OCI-LY1 (cell line): ENCODE data around the gene BHLHE40.

Experiments used
- CTCF ChIP-seq: fragments of 200-600 bp; sonication (generic), shearing (Covaris generic); IDR thresholded peaks from 2 replicates; pipeline ENCODE4 v1.5.1; 2017; ENCODE audit warnings: mild to moderate bottlenecking, antibody characterized with exemption, low read length, moderate library complexity, mixed read lengths
- EZH2 ChIP-seq: fragments of 200-600 bp; sonication (generic), shearing (Covaris generic); IDR thresholded peaks from 2 replicates; pipeline ENCODE4 v1.8.0; 2017; ENCODE audit warnings: borderline replicate concordance, mixed run types, mild to moderate bottlenecking, antibody characterized with exemption, low read length, moderate library complexity, mixed read lengths

GRCh38 chr3:4987538-4988296 lies 8.5 kb downstream of the BHLHE40 start:
- no peak for TF ChIP-seq CTCF
- TF ChIP-seq EZH2, result no peak
